ENCODE results near the gene LYPD6B.

LYPD6B gene

GRCh38 chr2:149261692-149262091 is 223.2 kb downstream of the LYPD6B start:
- TF ChIP-seq POLR2AphosphoS5 (IDR thresholded peaks at IDR 0.05; ENCODE audit: low read depth), result no peak
- no peak for TF ChIP-seq SPI1 (IDR thresholded peaks at IDR 0.05; ENCODE audit: borderline replicate concordance, low read depth)
- no peak for TF ChIP-seq REST (IDR thresholded peaks at IDR 0.05; ENCODE audit: insufficient replicate concordance, low read depth)
- TF ChIP-seq CTCF (IDR thresholded peaks at IDR 0.05; ENCODE audit: insufficient read depth, low read length), result no peak
- no peak for TF ChIP-seq GABPA (IDR thresholded peaks at IDR 0.05; ENCODE audit: low read depth)
- DNase-seq (ENCODE audit: low read depth in 1 of 2, low spot score in 1 of 2), result no peak
- Histone ChIP-seq H3K4me3 (replicated peaks; ENCODE audit: insufficient read depth, low read length) (no peak overlapping the region), H3K27me3 (ENCODE audit: insufficient read depth, poor library complexity, severe bottlenecking) (peaks cover 16% of the 10 kb centered on the region), H3K27ac (replicated peaks) (no peak overlapping the region)

Data from HL-60 (cell line).